ENCODE results near the gene NPEPL1.
"Not testable (repeated sequence)": the region's sequence is repeated elsewhere in the genome, so short reads cannot be mapped to it uniquely, and the experiment has no call there.

NPEPL1 gene

DNA sequence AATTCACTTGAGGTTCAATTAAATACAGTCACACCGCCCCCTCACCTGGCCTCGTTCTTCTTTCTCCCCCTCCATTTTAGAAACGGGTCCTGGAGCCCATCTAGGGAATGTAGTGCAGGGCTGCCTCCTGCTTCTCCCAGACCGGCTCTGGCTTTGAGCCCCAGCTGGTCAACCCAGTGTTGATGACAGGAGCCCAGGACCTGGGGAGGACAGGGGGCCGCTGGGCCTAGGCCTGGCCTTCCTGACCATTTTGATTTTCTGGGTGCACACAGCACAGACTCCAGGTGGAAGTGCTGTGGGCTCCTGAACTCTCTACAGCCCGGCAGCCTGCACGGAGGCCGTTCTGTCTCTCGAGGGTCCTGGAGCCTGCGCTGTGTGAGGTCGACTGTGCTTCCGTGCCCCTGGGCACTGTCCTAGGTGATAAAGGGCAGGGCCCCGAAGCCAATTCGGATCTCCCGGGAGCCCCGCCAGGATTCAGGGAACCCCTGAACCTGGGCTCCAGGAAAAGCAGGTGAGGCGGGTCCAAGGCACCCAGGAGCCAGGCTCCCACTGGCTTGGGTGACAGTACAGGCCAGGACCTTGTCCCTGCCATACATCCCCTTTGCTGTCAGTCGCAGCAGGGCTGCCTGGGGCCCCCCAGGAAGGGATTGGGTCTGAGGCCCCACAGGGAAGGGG, 23.3 kb downstream of the NPEPL1 start:
- DNase-seq, result no peak

- no peak for DNase-seq
Observed at GRCh38 chr20:58716476-58717277, 24.1 kb downstream of the NPEPL1 start.

DNA sequence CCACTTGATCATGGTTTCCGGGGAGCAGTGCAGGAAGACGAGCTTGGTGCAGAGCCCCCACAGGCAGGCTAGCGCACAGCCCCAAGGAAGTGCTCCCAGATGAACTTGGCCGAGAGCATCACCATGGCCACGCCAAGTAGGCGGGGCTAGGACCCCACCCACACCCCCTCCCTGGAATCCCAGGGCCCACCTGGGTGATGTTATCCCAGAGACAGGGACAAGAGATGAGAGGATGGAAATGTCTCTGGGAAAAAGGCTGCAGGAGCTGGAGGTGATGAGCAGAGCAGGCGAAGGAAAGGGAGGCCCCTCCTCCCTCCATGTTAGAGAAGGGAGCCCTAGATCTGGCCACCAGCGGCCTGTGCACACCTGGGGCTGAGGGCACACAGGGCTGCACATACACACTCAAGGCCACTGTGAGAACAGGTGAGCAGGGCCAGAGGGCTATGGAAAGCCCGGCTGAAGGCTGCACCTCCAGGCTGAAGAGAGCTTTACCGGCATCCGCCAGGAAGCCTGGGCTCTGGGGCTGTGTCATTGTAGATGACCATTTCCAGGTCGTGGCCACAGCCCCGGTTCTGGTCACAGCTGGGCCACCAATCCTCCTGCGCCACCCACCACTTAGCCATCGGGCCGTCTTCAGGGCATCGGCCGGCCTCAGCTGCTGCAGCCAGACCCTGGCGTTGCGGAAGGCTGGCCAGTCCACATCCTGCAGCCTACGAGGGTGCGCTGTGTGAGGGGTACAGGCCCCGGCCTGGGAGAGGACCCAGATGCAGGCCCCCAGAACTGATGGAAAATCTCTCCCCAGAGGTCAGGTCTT, 24.9 kb downstream of the NPEPL1 start:
- no peak for DNase-seq

GRCh38 chr20:58718121-58718563, 25.5 kb downstream of the NPEPL1 start:
- DNase-seq, result no peak

- DNase-seq, result no peak
Observed at GRCh38 chr20:58718729-58719128, 26.1 kb downstream of the NPEPL1 start.

- no peak for DNase-seq
Observed at GRCh38 chr20:58719258-58719657, 26.7 kb downstream of the NPEPL1 start.

DNA sequence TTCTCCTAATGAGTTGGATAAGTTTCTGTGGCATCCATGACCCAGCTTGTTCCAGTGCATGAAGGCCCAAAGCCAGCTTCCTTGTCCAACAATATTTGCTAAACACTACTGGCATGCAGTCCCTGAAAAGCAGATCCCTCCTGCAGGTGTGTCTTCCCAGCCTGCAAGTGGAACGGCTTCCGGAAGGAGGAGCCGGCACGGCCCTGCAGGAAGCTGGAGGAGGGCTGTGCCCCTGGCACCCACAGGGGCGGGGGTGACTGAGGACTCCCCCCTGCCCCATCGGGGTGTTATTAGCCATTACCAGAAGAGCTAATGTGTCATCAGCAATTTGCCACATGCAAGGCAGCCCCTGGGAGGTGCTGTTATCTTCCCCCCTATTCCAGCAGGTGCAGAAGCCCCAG, 27.4 kb downstream of the NPEPL1 start:
- DNase-seq, result no peak

GRCh38 chr20:58720890-58721289, 28.3 kb downstream of the NPEPL1 start:
- DNase-seq, result no peak

GRCh38 chr20:58721951-58722778, 29.6 kb downstream of the NPEPL1 start:
- no peak for DNase-seq

DNA sequence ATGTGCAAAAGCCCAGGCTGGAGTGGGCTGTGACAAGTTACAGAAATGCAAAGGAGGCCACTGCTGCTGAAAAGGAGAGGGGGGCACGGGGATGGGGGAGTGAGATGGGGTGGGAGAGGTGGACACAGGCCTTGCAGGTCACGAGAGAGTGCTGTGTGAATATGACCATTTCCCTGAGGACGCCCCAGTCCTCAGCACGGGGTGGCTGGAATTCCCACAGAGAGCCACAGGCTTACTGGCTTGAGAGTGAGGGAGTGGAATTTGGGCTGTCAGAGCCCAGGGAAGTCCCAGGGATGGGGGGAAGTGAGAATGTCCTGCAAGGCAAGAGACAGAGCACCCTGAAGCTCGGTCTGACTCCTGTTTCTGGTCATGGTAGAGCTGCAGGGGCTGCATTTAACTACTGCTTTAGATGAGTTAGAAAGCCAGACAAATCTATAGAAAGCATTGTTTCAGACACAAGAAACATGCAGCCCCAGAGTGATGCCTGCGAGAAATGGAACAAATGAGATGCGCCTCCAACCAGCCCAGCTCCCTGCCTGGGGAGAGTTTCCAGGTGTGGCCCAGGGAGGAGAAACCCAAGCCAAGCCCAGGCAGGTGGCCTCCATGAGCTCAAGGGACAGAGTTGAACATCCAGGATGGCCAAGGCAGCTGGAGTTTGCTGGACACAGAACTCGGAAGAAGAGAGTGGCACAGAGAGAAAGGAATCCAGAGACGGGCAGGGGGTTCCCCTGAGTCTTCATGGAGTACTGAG, 30.5 kb downstream of the NPEPL1 start:
- no peak for DNase-seq

DNA sequence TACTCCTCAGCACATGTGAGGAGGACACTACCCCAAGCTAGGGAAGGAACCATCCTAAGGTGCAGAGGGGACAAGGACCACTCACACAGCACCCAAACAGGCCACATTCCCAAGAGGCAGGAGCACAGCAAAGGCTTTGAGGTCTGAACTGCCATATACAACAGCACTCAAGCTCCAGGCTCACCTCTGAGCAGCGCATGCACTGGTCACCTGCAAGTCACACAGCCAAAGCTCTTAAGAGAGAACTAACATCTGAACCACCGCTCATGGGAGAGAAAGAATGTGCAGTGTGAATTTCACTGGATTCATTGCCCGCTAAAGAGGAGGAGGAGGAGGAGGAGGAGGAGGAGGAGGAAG, 31.0 kb downstream of the NPEPL1 start:
- no peak for DNase-seq

GRCh38 chr20:58726156-58726555, 33.6 kb downstream of the NPEPL1 start:
- not testable (repeated sequence) for DNase-seq

DNA sequence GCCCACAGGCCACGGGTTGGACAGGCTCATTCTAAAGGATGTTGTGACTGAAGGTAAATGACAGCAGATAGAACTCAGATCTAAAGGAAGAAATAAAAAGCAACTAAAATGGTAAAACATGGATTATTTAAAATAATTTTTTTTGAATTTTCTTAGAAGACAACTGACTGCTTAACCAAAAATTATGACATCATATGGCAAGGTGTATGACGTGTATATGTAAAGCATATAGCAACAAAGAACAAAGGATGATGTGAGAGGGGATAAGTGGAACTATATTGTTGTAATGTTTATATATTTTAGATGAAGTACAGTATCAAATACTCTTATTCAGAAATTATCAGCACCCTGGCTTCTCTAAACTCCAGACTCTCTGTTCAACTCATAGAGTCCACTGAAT, 38.6 kb downstream of the NPEPL1 start:
- no peak for DNase-seq

DNA sequence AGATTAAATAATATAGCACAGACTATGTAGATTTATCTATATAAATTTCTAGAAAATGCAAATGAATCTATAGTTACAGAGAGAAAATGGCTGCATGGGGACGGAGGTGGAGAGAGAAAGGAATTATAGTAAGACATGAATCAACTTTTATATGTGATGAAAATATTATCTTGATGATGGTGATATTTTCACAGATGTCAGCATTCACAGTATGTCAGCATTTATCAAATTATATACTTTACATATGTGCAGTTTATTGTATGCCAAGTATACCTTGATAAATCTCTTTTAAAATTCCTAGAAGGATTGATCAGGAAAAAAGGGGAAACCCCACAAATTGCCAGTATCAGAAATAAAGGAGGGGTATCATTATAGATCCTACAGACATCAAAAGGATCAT, 44.6 kb downstream of the NPEPL1 start:
- DNase-seq, result no peak

GRCh38 chr20:58740356-58741308, 48.0 kb downstream of the NPEPL1 start:
- no peak for DNase-seq

GRCh38 chr20:58741384-58741783, 48.8 kb downstream of the NPEPL1 start:
- no peak for DNase-seq

GRCh38 chr20:58742668-58743566, 50.3 kb downstream of the NPEPL1 start:
- DNase-seq, result no peak

DNA sequence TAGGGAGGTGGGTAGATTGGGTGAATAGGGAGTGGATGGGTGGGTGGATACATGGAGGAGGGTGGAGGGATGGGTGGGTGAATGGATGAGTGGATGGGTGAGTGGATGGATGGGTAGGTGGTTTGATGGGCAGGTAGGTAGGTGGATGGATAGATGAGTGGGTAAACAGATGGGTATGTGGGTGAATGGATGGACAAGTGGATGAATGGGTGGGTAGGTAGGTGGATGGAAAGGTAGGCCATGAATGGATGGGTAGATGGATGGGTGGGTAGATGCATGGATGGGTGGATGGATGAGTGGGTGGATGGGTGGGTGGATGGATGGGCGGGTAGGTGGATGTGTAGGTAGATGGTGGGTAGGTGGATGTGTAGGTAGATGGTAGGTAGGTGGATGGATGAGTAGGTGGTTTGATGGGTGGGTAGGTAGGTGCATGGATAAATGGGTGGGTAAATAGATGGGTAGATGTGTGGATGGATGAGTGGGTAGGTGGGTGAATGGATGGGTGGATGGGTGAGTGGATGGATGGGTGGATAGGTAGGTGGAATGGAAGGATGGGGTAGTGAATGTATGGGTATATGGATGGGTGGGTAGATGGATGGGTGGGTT, 51.4 kb downstream of the NPEPL1 start:
- DNase-seq, result no peak

- DNase-seq, result no peak
Observed at GRCh38 chr20:58744836-58745235, 52.2 kb downstream of the NPEPL1 start.

All from activated T-cell treated with anti-CD3 and anti-CD28 coated beads for 4 hours (primary cell).